K562 treated with DMSO at 1 percent for 24 hours (cell line): Measurements from ENCODE around the gene APOO. TPM values are rescaled to one million over a fixed set of nuclear protein-coding genes. Genes with fewer than 3 reads are reported as not detected.

Experiments used
- total RNA-seq: library from RNA; unstranded; fragments of 300-600 nt; gene quantifications from 2 replicates; pipeline ENCODE4 v1.2.3, GENCODE V29; 2022; ENCODE audit warnings: low read depth; ENCODE audit not compliant: insufficient read depth

APOO gene
- total RNA-seq: 31.5 and 38.3 TPM in 2 replicates

DNA sequence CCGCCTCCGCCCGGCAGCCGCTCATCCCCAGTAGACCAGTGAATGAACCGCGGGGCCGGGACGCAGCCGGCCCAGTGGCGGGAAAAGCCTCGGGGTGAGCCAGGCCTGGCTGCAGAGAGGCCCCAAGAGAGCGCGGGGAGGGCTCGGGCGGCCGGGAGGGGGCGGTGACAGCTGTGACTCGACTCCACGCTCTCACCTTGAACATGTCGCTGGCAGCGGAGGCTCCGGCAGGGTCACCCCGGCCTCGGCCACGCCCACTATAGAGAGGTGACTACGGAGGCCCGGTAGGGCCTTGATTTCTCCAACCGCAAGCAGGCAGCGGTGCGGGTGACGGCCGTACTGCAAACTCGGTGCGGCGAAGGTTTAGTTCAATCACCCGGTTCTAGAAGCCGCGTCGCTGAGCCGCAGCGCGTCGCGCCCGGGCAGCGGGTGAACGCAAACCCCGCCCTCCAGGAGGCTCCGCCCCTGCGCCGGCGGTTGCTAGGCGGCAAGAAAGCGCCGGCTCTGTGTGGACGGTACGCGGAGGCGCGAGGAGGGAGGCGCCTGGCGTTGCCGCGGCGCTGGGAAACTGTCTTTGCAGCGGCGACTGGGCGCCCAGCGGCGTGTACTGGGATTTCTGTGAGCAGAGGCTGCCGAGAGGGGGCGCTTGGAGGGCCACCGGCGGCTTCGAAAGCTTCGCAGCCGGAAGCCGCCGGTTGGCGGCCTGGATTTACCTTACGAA lies at the start of gene APOO, which contains the start of gene CXorf58:
Gene APOO, minus strand, starts transcription at position 441 of the 721 bp plus-strand sequence. Its CDS starts 236 bp downstream, at position 205.
Gene CXorf58, plus strand, starts transcription at position 509 of the 721 bp plus-strand sequence. CDS start 2,297 bp downstream, outside the sequence.

Other genes starting within 250 kb of the APOO start
- gene PRDX4, start 240.4 kb downstream of the APOO start, total RNA-seq: 117 and 121 TPM in 2 replicates
- gene ACOT9, start 164.7 kb downstream of the APOO start, total RNA-seq: 13.7 and 16.6 TPM in 2 replicates
- gene SAT1, start 124.8 kb downstream of the APOO start, total RNA-seq: 83.8 and 84.9 TPM in 2 replicates
- not detected in 2 replicates for gene CXorf58, start 68 bp upstream of the APOO start, total RNA-seq
- gene KLHL15, start 119.2 kb upstream of the APOO start, total RNA-seq: 6.0 and 6.1 TPM in 2 replicates
- gene EIF2S3, start 147.0 kb upstream of the APOO start, total RNA-seq: 127 and 134 TPM in 2 replicates
- 9.9 and 10.7 TPM in 2 replicates for gene ZFX, start 241.8 kb upstream of the APOO start, total RNA-seq